ENCODE results near the gene LTBP1. TPM values are rescaled to one million over a fixed set of nuclear protein-coding genes. Genes with fewer than 3 reads are reported as not detected.

Gene LTBP1
- polyA plus RNA-seq, 2 of the 4 experiments (the other 2 are of a cell fraction): 23.8 to 30.4 TPM

DNA sequence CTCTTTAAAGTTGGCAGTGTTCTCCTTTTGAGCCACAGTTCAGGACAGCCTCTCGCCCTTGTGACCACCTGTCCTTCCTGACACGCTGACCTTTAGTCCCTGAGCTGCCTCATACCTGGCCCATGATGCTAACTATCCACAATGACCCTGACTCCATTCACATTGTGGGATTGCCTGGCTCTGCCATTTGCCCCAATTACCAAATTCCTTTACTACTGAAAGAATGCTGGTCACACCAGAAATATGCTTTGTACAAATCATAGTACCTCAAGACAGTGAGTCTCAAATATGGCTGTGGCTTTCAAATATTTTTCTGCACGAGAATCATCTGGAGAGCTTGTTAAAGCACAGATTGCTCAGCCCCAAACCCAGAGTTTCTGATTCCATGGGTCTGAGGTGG, 54.2 kb downstream of the LTBP1 start (continued):
- TF ChIP-seq BHLHE40 (IDR thresholded peaks at IDR 0.05; ENCODE audit: low read depth, low read length) (no peak), GATA3 (IDR thresholded peaks at IDR 0.05; ENCODE audit: borderline replicate concordance) (no peak), TP53 (CRISPR knock-in tag; IDR thresholded peaks at IDR 0.05) (no peak), FOXS1 (CRISPR knock-in tag; IDR thresholded peaks at IDR 0.05) (no peak)

DNA sequence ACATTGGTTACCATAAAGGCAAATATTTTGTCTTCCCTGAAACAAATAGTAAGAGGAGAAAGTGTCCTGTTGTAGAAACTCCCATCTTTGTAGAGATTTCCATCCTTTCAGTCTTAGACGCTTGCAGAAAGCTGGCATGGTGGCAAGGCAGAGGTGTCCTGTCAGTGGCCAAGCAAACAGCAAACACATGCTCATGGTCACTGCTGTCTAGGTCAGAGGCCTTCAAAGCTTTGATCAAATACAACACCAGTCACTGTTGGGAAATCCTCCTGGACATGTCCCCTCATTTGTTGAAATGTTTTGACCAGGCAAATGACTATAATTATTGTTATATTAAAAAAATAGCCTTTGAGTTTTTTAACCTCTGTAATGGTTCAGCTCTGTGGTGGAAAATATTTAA, 55.1 kb downstream of the LTBP1 start:
- no peak for ATAC-seq
- WGBS (ENCODE audit: missing lambda C conversion rate): 100% methylated on average over 1 of the region's 1 CpG
- no peak overlapping the region for H3K27ac ChIP-seq
- no peaks in the 10 kb centered on the region for H3K9me3 ChIP-seq
- TF ChIP-seq ESRRA (IDR thresholded peaks at IDR 0.05; ENCODE audit: borderline replicate concordance, low read length) (no peak), NR3C1 (IDR thresholded peaks at IDR 0.05) (no peak), HOXB5 (CRISPR knock-in tag; IDR thresholded peaks at IDR 0.05) (no peak), KDM5A (IDR thresholded peaks at IDR 0.05) (no peak), RNF2 (IDR thresholded peaks at IDR 0.05; ENCODE audit: borderline replicate concordance, low read depth) (no peak), EHMT2 (IDR thresholded peaks at IDR 0.05; ENCODE audit: low read depth) (no peak), ZC3H11A (IDR thresholded peaks at IDR 0.05) (no peak), KDM1A (IDR thresholded peaks at IDR 0.05; ENCODE audit: low read depth) (no peak), POLR2A (IDR thresholded peaks at IDR 0.05; ENCODE audit: low read length) (no peak), HEYL (CRISPR knock-in tag; IDR thresholded peaks at IDR 0.05) (no peak), JUN (IDR thresholded peaks at IDR 0.05) (no peak)
- TF ChIP-seq, protein P1, sequence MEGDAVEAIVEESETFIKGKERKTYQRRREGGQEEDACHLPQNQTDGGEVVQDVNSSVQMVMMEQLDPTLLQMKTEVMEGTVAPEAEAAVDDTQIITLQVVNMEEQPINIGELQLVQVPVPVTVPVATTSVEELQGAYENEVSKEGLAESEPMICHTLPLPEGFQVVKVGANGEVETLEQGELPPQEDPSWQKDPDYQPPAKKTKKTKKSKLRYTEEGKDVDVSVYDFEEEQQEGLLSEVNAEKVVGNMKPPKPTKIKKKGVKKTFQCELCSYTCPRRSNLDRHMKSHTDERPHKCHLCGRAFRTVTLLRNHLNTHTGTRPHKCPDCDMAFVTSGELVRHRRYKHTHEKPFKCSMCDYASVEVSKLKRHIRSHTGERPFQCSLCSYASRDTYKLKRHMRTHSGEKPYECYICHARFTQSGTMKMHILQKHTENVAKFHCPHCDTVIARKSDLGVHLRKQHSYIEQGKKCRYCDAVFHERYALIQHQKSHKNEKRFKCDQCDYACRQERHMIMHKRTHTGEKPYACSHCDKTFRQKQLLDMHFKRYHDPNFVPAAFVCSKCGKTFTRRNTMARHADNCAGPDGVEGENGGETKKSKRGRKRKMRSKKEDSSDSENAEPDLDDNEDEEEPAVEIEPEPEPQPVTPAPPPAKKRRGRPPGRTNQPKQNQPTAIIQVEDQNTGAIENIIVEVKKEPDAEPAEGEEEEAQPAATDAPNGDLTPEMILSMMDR (IDR thresholded peaks at IDR 0.05): no peak
- H3K4me1 ChIP-seq: peaks cover 18% of the 10 kb centered on the region
- no peak for FAIRE-seq
- POLR2A ChIA-PET: no interaction called here
- DNase-seq (ENCODE audit: low read depth in 1 of 2, low spot score in 1 of 2): no peak
- no peak overlapping the region for H3K4me3 ChIP-seq
- no peak overlapping the region for H3K4me2 ChIP-seq
- CTCF ChIA-PET: no interaction called here

DNA sequence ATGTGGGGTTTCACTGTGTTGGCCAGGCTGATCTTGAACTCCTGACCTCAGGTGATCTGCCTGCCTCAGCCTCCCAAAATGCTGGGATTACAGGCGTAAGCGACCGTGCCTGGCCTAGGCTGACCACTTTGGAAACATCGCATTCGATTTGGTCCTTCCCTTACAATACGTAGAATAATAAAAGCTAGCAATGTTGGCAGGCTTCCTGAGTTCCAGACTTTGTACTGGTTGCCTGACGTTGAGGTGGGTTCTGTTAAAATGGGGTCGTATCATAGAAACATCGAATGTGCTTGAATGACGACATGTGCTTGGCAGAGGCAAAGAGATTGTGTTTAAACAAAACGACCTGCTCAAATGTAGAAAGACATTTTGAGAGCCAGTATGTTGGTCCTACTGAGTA, 56.1 kb downstream of the LTBP1 start:
- no peak overlapping the region for H3K27ac ChIP-seq
- no peak overlapping the region for H3K4me2 ChIP-seq
- CTCF ChIA-PET: no interaction called here
- H3K9me3 ChIP-seq: no peaks in the 10 kb centered on the region
- FAIRE-seq: no peak
- WGBS (ENCODE audit: missing lambda C conversion rate): 88% methylated on average over 11 of the region's 11 CpGs
- DNase-seq (ENCODE audit: low read depth in 1 of 2, low spot score in 1 of 2): no peak
- H3K4me1 ChIP-seq: peaks cover 19% of the 10 kb centered on the region
- TF ChIP-seq NPAS2 (CRISPR knock-in tag; IDR thresholded peaks at IDR 0.05; ENCODE audit: borderline replicate concordance) (no peak), ZSCAN20 (CRISPR knock-in tag; IDR thresholded peaks at IDR 0.05) (no peak), PHF8 (IDR thresholded peaks at IDR 0.05; ENCODE audit: borderline replicate concordance, low read depth) (no peak), KDM1A (IDR thresholded peaks at IDR 0.05; ENCODE audit: low read depth) (no peak), CHD4 (IDR thresholded peaks at IDR 0.05; ENCODE audit: borderline replicate concordance) (no peak), HOXB13 (CRISPR knock-in tag; IDR thresholded peaks at IDR 0.05; ENCODE audit: low read depth) (no peak), NR3C1 (IDR thresholded peaks at IDR 0.05) (no peak), ESRRA (IDR thresholded peaks at IDR 0.05; ENCODE audit: borderline replicate concordance, low read length) (no peak), EP300 (IDR thresholded peaks at IDR 0.05) (no peak), TP53 (CRISPR knock-in tag; IDR thresholded peaks at IDR 0.05) (no peak), POLR2AphosphoS2 (conservative IDR thresholded peaks at IDR 0.05; ENCODE audit: low read length) (no peak), SREBF2 (IDR thresholded peaks at IDR 0.05) (no peak), KDM5A (IDR thresholded peaks at IDR 0.05) (no peak)
- TF ChIP-seq, protein P2, sequence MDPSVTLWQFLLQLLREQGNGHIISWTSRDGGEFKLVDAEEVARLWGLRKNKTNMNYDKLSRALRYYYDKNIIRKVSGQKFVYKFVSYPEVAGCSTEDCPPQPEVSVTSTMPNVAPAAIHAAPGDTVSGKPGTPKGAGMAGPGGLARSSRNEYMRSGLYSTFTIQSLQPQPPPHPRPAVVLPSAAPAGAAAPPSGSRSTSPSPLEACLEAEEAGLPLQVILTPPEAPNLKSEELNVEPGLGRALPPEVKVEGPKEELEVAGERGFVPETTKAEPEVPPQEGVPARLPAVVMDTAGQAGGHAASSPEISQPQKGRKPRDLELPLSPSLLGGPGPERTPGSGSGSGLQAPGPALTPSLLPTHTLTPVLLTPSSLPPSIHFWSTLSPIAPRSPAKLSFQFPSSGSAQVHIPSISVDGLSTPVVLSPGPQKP (IDR thresholded peaks at IDR 0.05; ENCODE audit: low read depth, low read length): no peak
- TF ChIP-seq, protein P3, sequence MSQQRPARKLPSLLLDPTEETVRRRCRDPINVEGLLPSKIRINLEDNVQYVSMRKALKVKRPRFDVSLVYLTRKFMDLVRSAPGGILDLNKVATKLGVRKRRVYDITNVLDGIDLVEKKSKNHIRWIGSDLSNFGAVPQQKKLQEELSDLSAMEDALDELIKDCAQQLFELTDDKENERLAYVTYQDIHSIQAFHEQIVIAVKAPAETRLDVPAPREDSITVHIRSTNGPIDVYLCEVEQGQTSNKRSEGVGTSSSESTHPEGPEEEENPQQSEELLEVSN (IDR thresholded peaks at IDR 0.05; ENCODE audit: borderline replicate concordance, low read depth): no peak
- TF ChIP-seq, protein P4, sequence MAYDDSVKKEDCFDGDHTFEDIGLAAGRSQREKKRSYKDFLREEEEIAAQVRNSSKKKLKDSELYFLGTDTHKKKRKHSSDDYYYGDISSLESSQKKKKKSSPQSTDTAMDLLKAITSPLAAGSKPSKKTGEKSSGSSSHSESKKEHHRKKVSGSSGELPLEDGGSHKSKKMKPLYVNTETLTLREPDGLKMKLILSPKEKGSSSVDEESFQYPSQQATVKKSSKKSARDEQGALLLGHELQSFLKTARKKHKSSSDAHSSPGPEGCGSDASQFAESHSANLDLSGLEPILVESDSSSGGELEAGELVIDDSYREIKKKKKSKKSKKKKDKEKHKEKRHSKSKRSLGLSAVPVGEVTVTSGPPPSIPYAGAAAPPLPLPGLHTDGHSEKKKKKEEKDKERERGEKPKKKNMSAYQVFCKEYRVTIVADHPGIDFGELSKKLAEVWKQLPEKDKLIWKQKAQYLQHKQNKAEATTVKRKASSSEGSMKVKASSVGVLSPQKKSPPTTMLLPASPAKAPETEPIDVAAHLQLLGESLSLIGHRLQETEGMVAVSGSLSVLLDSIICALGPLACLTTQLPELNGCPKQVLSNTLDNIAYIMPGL (CRISPR knock-in tag; IDR thresholded peaks at IDR 0.05; ENCODE audit: borderline replicate concordance): no peak
- no peak for ATAC-seq
- POLR2A ChIA-PET: no interaction called here
- no peak overlapping the region for H3K4me3 ChIP-seq
